Natural killer cell (primary cell): ENCODE measurements around the gene FOXB1. TPM values are rescaled to one million over a fixed set of nuclear protein-coding genes. Genes with fewer than 3 reads are reported as not detected.

ENCODE experiments used
- ATAC-seq, 3 donors: fragments of 150-1000 bp in 2 of 3; fragments of 200-7000 bp in 1 of 3; cut with Tn5 transposase; 1 replicate in 1 of 3; 2 replicates in 2 of 3; pipeline ENCODE4 v1.10.0; 2021; ENCODE audit warnings: mild to moderate bottlenecking in 2 of 3, moderate library complexity in 2 of 3
- DNase-seq, 2 donors: peaks; one replicate each; pipeline versions ENCODE4 v3.0.0 to v3.0.0-alpha.2; 2013 to 2021; ENCODE audit warnings: mixed read lengths in 1 of 2
- H3K27ac ChIP-seq: one replicate; pipeline ENCODE4 v1.5.1; 2013; ENCODE audit warnings: mild to moderate bottlenecking, low read length
- H3K27me3 ChIP-seq: one replicate; pipeline ENCODE4 v1.6.1; 2013; ENCODE audit warnings: low read length; ENCODE audit not compliant: control insufficient read depth, insufficient read depth
- H3K36me3 ChIP-seq: one replicate; pipeline ENCODE4 v1.6.1; 2013; ENCODE audit warnings: low read length; ENCODE audit not compliant: control insufficient read depth, insufficient read depth
- H3K4me1 ChIP-seq: one replicate; pipeline ENCODE4 v1.6.1; 2013; ENCODE audit warnings: low read length; ENCODE audit not compliant: control insufficient read depth, insufficient read depth
- H3K4me3 ChIP-seq: one replicate; pipeline ENCODE4 v1.5.1; 2013; ENCODE audit warnings: low read length
- H3K9me3 ChIP-seq: one replicate; pipeline ENCODE4 v1.6.1; 2013; ENCODE audit warnings: low read length; ENCODE audit not compliant: control insufficient read depth, insufficient read depth
- H3K27ac Mint-ChIP-seq, 2 donors: one replicate each; pipeline ENCODE4 v1.8.0; 2022; ENCODE audit warnings: mild to moderate bottlenecking in 2 of 2, mixed read lengths in 2 of 2, moderate library complexity in 1 of 2
- H3K27me3 Mint-ChIP-seq, 2 donors: one replicate each; pipeline ENCODE4 v1.8.0; 2022; ENCODE audit warnings: low read depth in 2 of 2, mixed read lengths in 2 of 2
- H3K36me3 Mint-ChIP-seq: one replicate; pipeline ENCODE4 v1.8.0; 2022; ENCODE audit warnings: mixed read lengths
- H3K4me1 Mint-ChIP-seq, 2 donors: one replicate each; pipeline ENCODE4 v1.8.0; 2022; ENCODE audit warnings: mixed read lengths in 2 of 2
- H3K4me3 Mint-ChIP-seq: one replicate; pipeline ENCODE4 v1.8.0; 2022; ENCODE audit warnings: mild to moderate bottlenecking, moderate library complexity, mixed read lengths
- H3K9me3 Mint-ChIP-seq, 2 donors: one replicate each; pipeline ENCODE4 v1.8.0; 2022; ENCODE audit warnings: mixed read lengths in 2 of 2
- CTCF ChIP-seq: fragments of 200-600 bp; IDR thresholded peaks from one replicate; pipeline ENCODE4 v1.8.0; 2022; ENCODE audit warnings: antibody characterized with exemption
- WGBS: methylation state at CpG from one replicate; pipeline ENCODE4 v1.1.7; 2013; ENCODE audit warnings: missing lambda C conversion rate; ENCODE audit not compliant: insufficient coverage; 5-methylcytosine and 5-hydroxymethylcytosine counted together
- intact Hi-C: fragments of 100-400 bp; cut with micrococcal nuclease; formaldehyde crosslinking; loops from one replicate; pipeline ENCODE4 v1.14.2; 2022
- total RNA-seq, 4 donors: library from RNA; stranded (reverse); fragments of 120-200 nt in 1 of 4; gene quantifications; one replicate each; pipeline versions ENCODE4 v1.2.3 to v1.2.4, GENCODE V29; 2013 to 2022

Gene FOXB1
- total RNA-seq, 3 donors from 2014 or later (not counting 1 experiment from before 2014, with no cell fraction given), result not detected

DNA sequence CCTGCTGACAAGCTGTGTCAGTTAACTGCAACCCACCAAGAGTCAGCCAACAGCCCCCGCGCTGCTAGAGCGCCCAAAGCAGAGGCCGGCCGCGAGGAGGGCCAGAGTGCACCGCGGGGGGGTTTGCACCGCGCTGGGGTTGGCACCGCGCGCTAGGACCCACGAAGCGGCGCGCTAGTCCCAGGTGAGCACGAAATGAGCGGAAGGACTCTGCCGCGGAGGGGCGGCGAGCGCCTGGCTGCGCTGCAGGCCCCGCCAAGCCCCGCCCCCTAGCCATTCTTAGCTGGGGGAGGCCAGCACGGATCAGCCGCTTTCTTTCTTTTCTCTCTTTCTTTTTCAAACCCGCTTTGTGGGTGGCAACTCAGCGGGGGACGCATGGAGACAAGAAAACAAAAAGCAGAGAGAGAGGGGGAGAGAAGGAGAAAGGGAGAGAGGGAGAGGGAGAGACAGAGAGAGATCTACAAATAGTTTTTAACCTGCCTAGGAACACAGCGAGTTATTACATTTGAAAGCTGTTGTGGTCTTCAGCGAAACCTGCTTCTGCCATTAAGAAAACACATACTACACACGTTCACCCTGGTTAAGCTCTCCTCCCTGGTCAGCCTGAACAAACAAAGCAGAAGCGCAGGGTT is 6.9 kb upstream of the FOXB1 start:
- Mint-ChIP-seq H3K9me3 (no peaks in the 10 kb centered on the region), H3K27ac (no peak overlapping the region), H3K36me3 (no peaks in the 10 kb centered on the region), H3K4me3 (peak overlapping the region; percentile 49), H3K27me3 (peaks cover 87 to 98% of the 10 kb centered on the region in 2 donors), H3K4me1 (peaks cover 19 to 22% of the 10 kb centered on the region in 2 donors)
- no peak for TF ChIP-seq CTCF
- Histone ChIP-seq H3K4me3 (no peak overlapping the region), H3K36me3 (no peaks in the 10 kb centered on the region), H3K27ac (no peak overlapping the region), H3K27me3 (peaks cover 95% of the 10 kb centered on the region), H3K4me1 (peaks cover 30% of the 10 kb centered on the region), H3K9me3 (peaks cover 8% of the 10 kb centered on the region)
- intact Hi-C loops, result no loop called here
- peak in 1 of 2 donors; percentile 75 for DNase-seq
- whole genome bisulfite sequencing, result 2% methylated on average over 34 of the region's 36 CpGs
- ATAC-seq, result peak; percentile 54 to 76 (median 66)

DNA sequence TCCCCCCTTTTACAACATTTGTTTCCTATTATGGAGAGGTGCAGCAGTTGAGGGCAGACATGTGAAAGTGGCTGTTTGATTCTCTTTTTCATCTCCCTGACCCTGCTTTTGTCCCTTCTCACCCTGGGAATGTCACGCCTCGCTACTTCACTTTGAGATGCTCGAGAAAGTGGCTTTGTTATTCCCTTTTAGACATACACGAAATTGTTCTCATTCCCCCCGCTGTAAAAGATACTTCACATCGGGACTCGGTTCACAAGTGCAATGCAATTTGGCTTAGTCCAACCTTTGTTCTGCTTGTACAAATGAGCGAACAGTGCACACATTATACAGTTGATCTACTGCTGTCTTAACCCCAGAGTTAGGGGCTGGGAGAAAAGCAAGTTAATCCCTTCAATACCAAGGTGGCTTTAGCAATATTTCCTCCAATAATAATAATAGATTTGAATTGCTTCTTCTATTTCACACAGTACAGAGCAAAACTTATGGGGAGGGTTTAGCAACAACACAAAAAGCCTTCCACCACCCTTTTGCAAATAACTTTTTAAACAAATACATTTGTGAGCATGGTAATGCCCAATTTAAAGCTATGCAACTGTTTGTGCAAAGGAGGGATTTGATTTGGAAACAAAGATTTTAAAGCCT is 5.7 kb upstream of the FOXB1 start:
- Histone ChIP-seq H3K27ac (no peak overlapping the region), H3K9me3 (peaks cover 13% of the 10 kb centered on the region), H3K27me3 (peaks cover 97% of the 10 kb centered on the region), H3K4me3 (no peak overlapping the region), H3K36me3 (no peaks in the 10 kb centered on the region), H3K4me1 (peaks cover 30% of the 10 kb centered on the region)
- Mint-ChIP-seq H3K27me3 (peaks cover 90 to 95% of the 10 kb centered on the region in 2 donors), H3K4me1 (peaks cover 19 to 27% of the 10 kb centered on the region in 2 donors), H3K36me3 (no peaks in the 10 kb centered on the region), H3K9me3 (no peaks in the 10 kb centered on the region), H3K27ac (no peak overlapping the region), H3K4me3 (peak overlapping the region; percentile 13)
- ATAC-seq (no peak), DNase-seq (no peak)
- TF ChIP-seq CTCF, result no peak
- intact Hi-C loops, result no loop called here
- 28% methylated on average over 8 of the region's 8 CpGs for WGBS

DNA sequence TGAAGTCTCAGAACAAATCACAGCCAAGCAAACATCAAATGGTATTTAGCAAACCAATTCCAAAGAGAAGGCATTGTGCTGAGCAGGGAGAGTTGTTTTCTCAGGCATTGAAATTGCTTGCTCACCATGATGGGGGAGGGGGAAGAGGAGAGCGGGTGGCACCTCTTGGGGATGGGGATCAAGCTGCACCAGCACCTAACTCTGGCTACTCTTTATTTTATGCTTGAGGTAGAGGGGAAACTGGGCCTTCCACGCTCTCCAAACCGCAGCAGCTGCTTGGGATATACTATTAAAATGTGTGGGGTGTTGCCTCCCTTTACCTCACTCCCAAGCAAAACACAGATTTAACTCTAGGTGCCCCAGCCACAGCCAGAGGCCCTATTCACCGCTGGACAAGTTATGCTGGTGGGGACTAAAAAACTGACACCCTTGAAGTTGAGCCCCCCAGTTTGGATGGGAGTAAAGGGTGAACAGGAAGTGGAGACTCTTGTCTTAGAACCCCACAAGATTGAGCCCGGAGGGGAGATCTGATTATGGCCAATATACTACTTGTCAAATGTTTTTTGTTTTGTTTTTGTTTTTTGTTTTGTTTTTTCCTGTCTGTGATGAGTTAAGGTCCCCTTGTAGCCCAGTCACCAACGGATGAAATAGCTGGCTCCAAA is 5.0 kb upstream of the FOXB1 start:
- H3K36me3 Mint-ChIP-seq, result no peaks in the 10 kb centered on the region
- WGBS, result 4% methylated on average over 4 of the region's 6 CpGs
- H3K4me1 ChIP-seq, result peaks cover 34% of the 10 kb centered on the region
- no peaks in the 10 kb centered on the region for H3K9me3 Mint-ChIP-seq
- intact Hi-C loops, result no loop called here
- peaks cover 98% of the 10 kb centered on the region for H3K27me3 ChIP-seq
- peak overlapping the region; percentile 9 for H3K4me3 Mint-ChIP-seq
- H3K4me3 ChIP-seq, result no peak overlapping the region
- ATAC-seq (no peak), DNase-seq (peak in 1 of 2 donors; percentile 19)
- peaks cover 88 to 92% of the 10 kb centered on the region in 2 donors for H3K27me3 Mint-ChIP-seq
- no peak overlapping the region for H3K27ac ChIP-seq
- H3K4me1 Mint-ChIP-seq, result peaks cover 19 to 32% of the 10 kb centered on the region in 2 donors
- peaks cover 13% of the 10 kb centered on the region for H3K9me3 ChIP-seq
- no peaks in the 10 kb centered on the region for H3K36me3 ChIP-seq
- H3K27ac Mint-ChIP-seq, result no peak overlapping the region
- TF ChIP-seq CTCF, result no peak
